ENCODE results near the gene CDC14A. TPM values are rescaled to one million over a fixed set of nuclear protein-coding genes. Genes with fewer than 3 reads are reported as not detected.

Gene CDC14A
- total RNA-seq, 1 donor from 2014 or later, result 6.3 TPM

DNA sequence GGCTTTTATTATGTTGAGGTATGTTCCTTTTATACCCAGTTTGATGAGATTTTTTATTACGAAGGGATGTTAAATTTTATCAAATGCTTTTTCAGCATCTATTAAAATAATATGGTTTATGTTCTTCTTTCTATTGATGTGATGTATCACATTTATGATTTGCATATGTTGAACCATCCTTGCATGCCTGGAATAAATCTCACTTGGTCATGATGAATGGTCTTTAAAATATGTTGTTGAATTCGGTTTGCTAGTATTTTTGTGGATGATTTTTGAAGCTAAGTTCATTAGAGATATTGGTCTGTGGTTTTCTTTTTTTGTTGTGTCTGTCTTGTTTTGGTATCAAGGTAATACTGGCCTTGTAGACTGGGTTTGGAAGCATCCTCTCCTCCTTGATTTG is 199.7 kb downstream of the CDC14A start:
- FAIRE-seq, result no peak
- H3K79me2 ChIP-seq (ENCODE audit: insufficient read depth, low read length), result no peaks in the 10 kb centered on the region
- no peak overlapping the region for H3K4me3 ChIP-seq (ENCODE audit: insufficient read depth, low read depth, low read length)
- Mint-ChIP-seq H3K4me3 (ENCODE audit: unreplicated experiment) (no peak overlapping the region), H3K4me1 (ENCODE audit: low read depth, unreplicated experiment) (no peaks in the 10 kb centered on the region), H3K27me3 (ENCODE audit: low read depth, unreplicated experiment) (peaks cover under 1% of the 10 kb centered on the region), H3K9me3 (ENCODE audit: unreplicated experiment) (peaks cover 33% of the 10 kb centered on the region), H3K36me3 (ENCODE audit: low read depth, unreplicated experiment) (no peaks in the 10 kb centered on the region), H3K27ac (ENCODE audit: unreplicated experiment) (no peak overlapping the region)
- peaks cover 7% of the 10 kb centered on the region for H3K9me3 ChIP-seq (ENCODE audit: insufficient read depth, low read depth, low read length)
- H3K4me2 ChIP-seq (ENCODE audit: low read length), result no peak overlapping the region
- DNase-seq (ENCODE audit: low read depth), result no peak
- H3K27me3 ChIP-seq (ENCODE audit: insufficient read depth, low read length), result no peaks in the 10 kb centered on the region
- no peaks in the 10 kb centered on the region for H4K20me1 ChIP-seq (ENCODE audit: insufficient read depth, low read length)
- no peaks in the 10 kb centered on the region for H3K36me3 ChIP-seq (ENCODE audit: insufficient read depth, low read length)
- no peak overlapping the region for H3K27ac ChIP-seq (ENCODE audit: low read depth, low read length)
- H3K4me1 ChIP-seq (ENCODE audit: insufficient read depth, low read length), result no peaks in the 10 kb centered on the region
- no peak overlapping the region for H2AFZ ChIP-seq (ENCODE audit: low read depth, low read length)
- no peak for TF ChIP-seq EZH2 (IDR thresholded peaks at IDR 0.05; ENCODE audit: insufficient read depth, low read length)
- TF ChIP-seq, protein P1, sequence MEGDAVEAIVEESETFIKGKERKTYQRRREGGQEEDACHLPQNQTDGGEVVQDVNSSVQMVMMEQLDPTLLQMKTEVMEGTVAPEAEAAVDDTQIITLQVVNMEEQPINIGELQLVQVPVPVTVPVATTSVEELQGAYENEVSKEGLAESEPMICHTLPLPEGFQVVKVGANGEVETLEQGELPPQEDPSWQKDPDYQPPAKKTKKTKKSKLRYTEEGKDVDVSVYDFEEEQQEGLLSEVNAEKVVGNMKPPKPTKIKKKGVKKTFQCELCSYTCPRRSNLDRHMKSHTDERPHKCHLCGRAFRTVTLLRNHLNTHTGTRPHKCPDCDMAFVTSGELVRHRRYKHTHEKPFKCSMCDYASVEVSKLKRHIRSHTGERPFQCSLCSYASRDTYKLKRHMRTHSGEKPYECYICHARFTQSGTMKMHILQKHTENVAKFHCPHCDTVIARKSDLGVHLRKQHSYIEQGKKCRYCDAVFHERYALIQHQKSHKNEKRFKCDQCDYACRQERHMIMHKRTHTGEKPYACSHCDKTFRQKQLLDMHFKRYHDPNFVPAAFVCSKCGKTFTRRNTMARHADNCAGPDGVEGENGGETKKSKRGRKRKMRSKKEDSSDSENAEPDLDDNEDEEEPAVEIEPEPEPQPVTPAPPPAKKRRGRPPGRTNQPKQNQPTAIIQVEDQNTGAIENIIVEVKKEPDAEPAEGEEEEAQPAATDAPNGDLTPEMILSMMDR (IDR thresholded peaks at IDR 0.05; ENCODE audit: insufficient read depth, low read depth, low read length), result no peak
- no peak overlapping the region for H3K9ac ChIP-seq (ENCODE audit: low read length)

DNA sequence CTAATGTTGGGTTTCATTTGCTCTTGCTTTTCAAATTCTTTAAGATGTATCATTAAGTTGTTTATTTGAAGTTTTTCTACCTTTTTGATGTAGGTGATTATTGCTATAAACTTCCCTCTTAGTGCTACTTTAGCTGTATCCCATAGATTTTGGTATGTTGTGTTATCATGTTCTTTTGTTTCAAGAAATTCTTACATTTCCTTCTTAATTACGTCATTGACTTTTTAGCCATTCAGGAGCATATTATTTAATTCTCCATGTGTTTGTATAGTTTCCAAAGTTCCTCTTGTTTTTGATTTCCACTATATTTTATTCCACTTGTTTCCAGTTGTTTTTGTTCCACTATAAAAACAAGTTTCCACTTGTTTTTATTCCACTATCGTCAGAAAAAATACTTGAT is 200.6 kb downstream of the CDC14A start:
- Mint-ChIP-seq H3K27ac (ENCODE audit: unreplicated experiment) (no peak overlapping the region), H3K36me3 (ENCODE audit: low read depth, unreplicated experiment) (no peaks in the 10 kb centered on the region), H3K27me3 (ENCODE audit: low read depth, unreplicated experiment) (no peaks in the 10 kb centered on the region), H3K9me3 (ENCODE audit: unreplicated experiment) (peaks cover 33% of the 10 kb centered on the region), H3K4me1 (ENCODE audit: low read depth, unreplicated experiment) (no peaks in the 10 kb centered on the region), H3K4me3 (ENCODE audit: unreplicated experiment) (no peak overlapping the region)
- Histone ChIP-seq H3K27me3 (ENCODE audit: insufficient read depth, low read length) (no peaks in the 10 kb centered on the region), H2AFZ (ENCODE audit: low read depth, low read length) (no peak overlapping the region), H4K20me1 (ENCODE audit: insufficient read depth, low read length) (no peaks in the 10 kb centered on the region), H3K27ac (ENCODE audit: low read depth, low read length) (no peak overlapping the region), H3K9ac (ENCODE audit: low read length) (no peak overlapping the region), H3K4me3 (ENCODE audit: insufficient read depth, low read depth, low read length) (no peak overlapping the region), H3K36me3 (ENCODE audit: insufficient read depth, low read length) (no peaks in the 10 kb centered on the region), H3K4me1 (ENCODE audit: insufficient read depth, low read length) (no peaks in the 10 kb centered on the region), H3K9me3 (ENCODE audit: insufficient read depth, low read depth, low read length) (peaks cover 7% of the 10 kb centered on the region), H3K79me2 (ENCODE audit: insufficient read depth, low read length) (no peaks in the 10 kb centered on the region), H3K4me2 (ENCODE audit: low read length) (no peak overlapping the region)
- TF ChIP-seq EZH2 (IDR thresholded peaks at IDR 0.05; ENCODE audit: insufficient read depth, low read length), result no peak
- TF ChIP-seq, protein P1 (IDR thresholded peaks at IDR 0.05; ENCODE audit: insufficient read depth, low read depth, low read length), result no peak
- DNase-seq (ENCODE audit: low read depth), result no peak
- no peak for FAIRE-seq

DNA sequence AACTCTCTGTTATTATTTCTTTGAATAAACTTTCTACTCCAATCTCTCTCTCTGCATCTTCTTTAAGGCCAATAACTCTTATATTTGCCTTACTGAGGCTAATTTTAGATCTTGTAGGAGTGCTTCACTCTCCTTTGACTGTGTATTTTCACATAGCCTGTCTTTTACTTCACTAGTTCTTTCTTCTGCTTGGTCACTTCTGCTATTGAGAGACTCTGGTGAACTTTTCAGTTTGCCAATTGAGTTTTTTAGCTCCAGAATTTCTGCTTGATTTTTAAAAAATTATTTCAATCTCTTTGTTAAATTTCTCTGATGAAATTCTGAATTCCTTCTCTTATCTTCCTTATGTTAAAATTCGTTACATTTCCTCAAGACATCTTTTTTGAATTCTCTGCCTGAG is 203.9 kb downstream of the CDC14A start:
- no peak overlapping the region for H3K27ac ChIP-seq (ENCODE audit: low read depth, low read length)
- no peaks in the 10 kb centered on the region for H3K79me2 ChIP-seq (ENCODE audit: insufficient read depth, low read length)
- Mint-ChIP-seq H3K9me3 (ENCODE audit: unreplicated experiment) (peaks cover 24% of the 10 kb centered on the region), H3K4me3 (ENCODE audit: unreplicated experiment) (no peak overlapping the region), H3K27me3 (ENCODE audit: low read depth, unreplicated experiment) (no peaks in the 10 kb centered on the region), H3K36me3 (ENCODE audit: low read depth, unreplicated experiment) (no peaks in the 10 kb centered on the region), H3K27ac (ENCODE audit: unreplicated experiment) (no peak overlapping the region), H3K4me1 (ENCODE audit: low read depth, unreplicated experiment) (no peaks in the 10 kb centered on the region)
- H3K4me1 ChIP-seq (ENCODE audit: insufficient read depth, low read length), result no peaks in the 10 kb centered on the region
- no peak overlapping the region for H2AFZ ChIP-seq (ENCODE audit: low read depth, low read length)
- H3K4me2 ChIP-seq (ENCODE audit: low read length), result no peak overlapping the region
- no peaks in the 10 kb centered on the region for H4K20me1 ChIP-seq (ENCODE audit: insufficient read depth, low read length)
- no peak for TF ChIP-seq EZH2 (IDR thresholded peaks at IDR 0.05; ENCODE audit: insufficient read depth, low read length)
- TF ChIP-seq, protein P1 (IDR thresholded peaks at IDR 0.05; ENCODE audit: insufficient read depth, low read depth, low read length), result no peak
- no peak overlapping the region for H3K4me3 ChIP-seq (ENCODE audit: insufficient read depth, low read depth, low read length)
- H3K27me3 ChIP-seq (ENCODE audit: insufficient read depth, low read length), result no peaks in the 10 kb centered on the region
- no peak overlapping the region for H3K9ac ChIP-seq (ENCODE audit: low read length)
- H3K36me3 ChIP-seq (ENCODE audit: insufficient read depth, low read length), result no peaks in the 10 kb centered on the region
- peaks cover 7% of the 10 kb centered on the region for H3K9me3 ChIP-seq (ENCODE audit: insufficient read depth, low read depth, low read length)
- FAIRE-seq (no peak), DNase-seq (ENCODE audit: low read depth) (no peak)

All from astrocyte (in vitro differentiated cells and primary cell).